HG02678 (cell line): ENCODE results near the gene NUCKS1.

Source experiments
- ATAC-seq: cut with Tn5 transposase; IDR thresholded peaks from one replicate; pipeline ENCODE4 v1.9.1; 2021; ENCODE audit warnings: mild to moderate bottlenecking, moderate library complexity; ENCODE audit not compliant: unreplicated experiment

NUCKS1 gene

DNA sequence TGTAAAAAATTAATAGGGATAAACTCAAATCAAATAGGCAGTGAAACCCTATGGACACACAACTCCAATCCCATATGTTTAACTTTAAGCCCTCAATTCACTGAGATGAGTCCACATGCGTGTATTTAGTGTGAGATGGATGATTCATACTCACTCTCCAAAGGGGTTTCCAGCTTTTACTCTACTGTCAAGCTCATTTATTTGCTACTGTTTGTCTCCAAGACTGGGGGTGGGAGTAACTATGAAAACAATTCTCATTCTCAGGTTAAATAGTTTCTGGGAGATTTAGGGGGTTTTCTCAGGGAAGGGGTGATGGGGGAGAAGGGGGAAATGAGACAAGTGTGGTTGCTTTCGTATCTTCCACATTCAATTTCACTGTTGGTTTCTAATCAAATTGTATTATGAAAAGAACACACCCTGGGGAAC, 22.6 kb upstream of the NUCKS1 start:
- no peak for ATAC-seq

DNA sequence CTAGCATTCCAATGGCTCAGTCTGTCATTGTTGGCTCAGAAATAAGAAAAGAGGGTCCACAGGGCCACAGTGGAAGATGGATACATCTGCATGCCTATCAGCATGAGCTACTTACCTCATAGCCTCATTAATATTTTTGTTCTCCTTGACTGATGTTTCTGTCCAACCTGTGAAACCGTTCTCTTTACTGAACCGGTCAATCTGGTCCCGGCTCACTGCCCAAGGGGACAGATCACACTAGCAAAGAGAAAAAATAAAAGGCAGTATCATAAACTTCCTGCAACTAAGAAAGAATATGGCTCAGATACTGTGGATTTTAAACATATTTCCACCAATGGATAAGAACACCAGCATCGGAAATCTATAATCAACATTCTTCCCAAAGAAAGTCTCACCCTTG, 20.6 kb upstream of the NUCKS1 start:
- ATAC-seq = no peak

DNA sequence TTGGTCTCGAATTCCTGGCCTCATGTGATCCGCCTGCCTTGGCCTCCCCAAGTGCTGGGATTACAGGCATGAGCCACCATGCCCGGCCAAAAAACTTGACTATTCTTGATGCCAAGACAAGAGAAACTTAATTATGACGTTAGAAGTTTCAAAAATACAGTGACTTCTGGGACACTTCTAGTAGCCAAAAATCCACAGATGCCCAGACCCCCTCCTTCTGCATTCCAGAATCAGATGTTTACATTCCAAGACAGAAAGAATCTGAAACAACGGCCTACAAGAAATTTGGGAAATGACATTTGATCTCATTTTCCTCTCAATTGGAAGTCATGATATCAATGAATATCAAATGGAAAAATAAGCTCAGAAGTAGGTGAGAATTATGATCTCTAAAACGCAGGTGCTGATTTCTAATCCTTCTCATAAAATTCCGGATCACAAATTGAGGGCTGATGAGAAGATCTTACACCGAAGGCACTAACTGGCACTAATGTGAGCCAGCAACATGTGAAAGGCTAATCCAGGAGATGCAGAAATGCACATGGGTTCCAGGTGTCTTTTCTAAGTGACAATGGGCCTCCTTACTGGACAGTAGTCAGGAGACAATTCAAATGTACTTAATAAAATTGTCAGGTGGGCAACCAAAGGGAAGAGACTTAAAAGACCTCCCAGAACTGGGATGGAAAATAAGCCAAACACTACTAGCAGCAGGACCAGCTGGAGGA, 19.8 kb upstream of the NUCKS1 start:
- ATAC-seq = no peak

DNA sequence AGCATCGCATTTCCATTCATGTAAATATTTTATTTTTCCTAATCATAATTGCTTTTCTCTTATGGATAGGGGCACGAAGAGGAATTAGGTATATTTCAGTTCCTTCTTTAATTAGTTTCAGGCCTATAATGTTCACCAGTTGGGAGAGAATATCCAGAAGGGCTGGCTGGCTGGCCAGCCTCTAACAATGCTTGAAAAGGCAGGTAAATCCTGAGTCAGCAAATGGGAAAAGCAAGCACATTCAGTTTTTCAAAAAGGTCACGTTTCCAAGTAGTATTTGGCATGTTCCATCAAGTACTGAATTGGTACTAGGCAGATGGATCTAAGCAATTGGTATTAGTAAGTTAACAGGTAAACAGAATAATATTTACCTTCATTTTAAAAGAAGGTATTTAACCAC, 17.3 kb upstream of the NUCKS1 start:
- ATAC-seq = no peak

DNA sequence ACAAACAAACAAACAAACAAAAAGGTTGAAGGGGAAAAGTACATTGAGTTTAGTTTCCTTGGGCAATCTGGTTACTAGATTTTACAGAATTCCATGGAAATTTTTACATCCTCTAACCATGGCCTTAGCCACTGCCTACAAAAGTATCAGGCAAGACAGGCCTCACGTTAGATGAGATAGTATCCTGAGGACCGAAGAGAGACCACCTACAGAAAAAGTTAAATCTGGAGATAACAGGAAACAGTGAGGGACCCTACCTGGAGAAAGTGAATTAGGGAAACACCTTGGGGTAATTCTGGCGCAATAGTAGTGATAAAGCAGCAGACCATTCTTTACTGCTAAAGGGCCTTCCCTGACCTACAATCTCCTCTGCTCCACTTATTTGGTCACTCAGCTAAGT, 16.6 kb upstream of the NUCKS1 start:
- no peak for ATAC-seq

DNA sequence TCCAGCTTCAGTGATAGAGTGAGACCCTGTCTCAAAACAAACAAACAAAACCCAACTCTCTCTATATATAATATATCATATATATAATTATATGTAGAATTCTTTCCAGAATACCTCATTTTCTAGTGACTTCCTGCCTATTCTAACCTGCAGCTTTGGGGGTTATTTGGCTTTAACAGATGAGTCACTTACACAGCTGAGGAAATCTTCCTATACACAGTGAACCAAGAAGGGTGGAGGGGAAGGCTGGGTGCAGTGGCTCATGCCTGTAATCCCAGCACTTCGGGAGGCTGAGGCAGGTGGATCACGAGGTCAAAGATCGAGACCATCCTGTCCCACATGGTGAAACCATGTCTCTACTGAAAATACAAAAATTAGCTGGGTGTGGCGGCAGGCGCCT, 16.1 kb upstream of the NUCKS1 start:
- no peak for ATAC-seq

DNA sequence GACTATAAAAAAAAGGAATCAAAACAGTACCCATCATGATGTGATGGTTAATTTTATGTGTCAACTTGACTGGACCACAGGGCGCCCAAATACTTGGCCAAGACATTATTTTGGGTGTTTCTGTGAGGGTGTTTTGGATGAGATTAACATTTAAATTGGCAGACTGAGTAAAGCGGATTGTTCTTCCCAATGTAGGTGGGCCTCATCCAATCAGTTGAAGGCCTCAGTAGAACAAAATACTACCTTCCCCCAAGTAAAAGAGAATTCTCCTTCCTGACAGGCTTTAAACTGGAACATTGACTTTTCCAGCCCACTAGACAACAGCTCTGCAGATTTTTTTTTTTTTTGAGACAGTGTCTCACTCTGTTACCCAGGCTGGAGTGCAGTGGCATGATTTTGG, 14.6 kb upstream of the NUCKS1 start:
- ATAC-seq = no peak

DNA sequence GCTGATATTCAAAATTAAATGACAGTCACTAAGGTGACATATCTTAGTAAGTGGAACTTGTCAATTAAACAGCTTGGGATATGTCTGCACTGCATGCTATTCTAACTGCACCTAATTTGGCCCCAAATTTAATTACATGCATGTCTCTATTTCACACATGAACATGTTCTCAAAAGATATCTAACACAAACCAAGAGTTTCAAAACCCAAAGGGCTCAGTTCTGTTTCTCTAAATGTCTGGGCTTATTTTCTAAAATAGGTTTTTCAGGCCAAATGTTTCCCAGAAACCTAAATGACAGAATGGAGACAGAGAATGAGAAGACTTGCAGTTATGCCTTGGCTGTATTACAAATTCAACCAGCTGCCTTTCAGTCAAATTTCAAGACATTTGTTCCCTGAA, 14.0 kb upstream of the NUCKS1 start:
- ATAC-seq = no peak

DNA sequence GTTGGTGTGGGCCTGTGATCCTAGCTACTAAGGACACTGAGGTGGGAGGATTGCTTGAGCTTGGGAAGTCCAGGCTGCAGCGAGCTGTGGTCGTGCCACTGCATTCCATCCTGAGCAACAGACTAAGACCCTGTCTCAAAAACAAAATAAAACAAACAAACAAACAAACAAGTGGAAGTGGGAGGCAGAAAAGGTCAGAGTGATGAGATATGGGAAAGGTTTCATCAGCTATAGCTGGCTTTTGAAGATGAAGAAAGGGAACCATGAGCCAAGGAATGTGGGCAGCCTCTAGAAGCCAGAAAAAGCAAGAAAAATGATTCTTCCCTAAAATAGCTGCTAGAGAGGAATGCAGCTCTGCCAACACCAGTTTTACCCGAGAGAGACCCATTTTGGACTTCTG, 10.6 kb upstream of the NUCKS1 start:
- no peak for ATAC-seq

DNA sequence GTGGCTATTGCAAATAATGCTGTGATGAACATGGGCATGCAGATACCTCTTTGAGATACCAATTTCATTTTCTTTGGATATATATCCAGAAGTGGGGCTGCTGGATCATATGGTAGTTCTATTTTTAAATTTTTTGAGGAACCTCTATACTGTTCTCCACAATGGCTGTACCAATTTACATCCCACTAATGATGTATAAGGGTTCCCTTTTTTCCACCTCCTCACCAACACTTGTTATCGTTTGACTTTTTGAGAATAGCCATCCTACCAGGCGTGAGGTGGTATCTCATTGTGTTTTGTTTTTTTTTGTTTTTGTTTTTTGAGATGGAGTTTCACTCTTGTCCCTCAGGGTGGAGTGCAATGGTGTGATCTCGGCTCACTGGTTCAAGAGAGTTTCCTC, 6.6 kb upstream of the NUCKS1 start:
- ATAC-seq = no peak

DNA sequence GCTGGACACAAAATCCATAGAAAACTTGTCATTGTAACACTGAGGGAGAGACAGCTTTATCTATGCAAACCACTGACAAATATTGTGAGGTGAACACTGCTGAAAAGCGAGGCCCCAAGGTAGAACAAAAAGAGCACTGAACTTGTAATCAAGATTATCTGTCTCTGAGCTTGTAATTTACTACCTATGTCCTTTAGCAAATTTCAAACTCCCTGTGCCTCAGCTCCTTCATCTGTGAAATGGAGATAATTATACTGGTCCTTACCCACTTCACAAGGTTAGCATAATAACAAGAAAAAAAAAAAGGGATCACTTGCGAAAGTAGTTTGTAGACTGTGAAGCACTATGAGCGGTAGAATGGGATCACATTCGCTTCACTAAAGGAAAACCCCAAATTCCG, 4.9 kb upstream of the NUCKS1 start:
- ATAC-seq = no peak

DNA sequence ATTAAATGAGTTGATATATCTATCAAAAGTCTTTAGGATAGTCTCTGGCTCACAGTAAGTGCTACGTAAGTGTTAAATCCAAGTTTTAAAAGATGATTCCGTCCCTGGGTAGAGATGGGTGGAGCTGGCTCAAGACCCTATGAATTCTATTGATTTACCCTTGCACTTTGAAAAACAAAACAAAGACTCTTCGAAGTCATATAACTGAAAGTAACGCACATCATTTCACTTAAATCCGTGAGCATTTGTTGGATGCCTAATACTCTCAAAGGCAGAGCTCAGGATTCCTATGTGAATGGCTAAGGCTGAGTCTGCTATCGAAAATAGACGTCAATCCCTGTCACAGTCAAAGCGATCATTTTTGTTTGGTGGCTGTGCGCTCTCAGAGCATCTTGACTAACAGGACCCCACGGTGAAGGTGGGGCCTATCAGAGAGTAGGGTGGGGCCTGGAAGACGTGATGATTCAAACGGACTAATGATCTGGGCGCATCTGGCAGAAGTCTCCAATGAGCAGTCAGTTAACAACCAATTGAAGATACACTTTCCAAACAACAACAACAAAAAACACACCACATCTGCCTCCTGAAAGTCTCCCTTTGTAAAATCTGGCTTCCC, 1.2 kb upstream of the NUCKS1 start:
- no peak for ATAC-seq

DNA sequence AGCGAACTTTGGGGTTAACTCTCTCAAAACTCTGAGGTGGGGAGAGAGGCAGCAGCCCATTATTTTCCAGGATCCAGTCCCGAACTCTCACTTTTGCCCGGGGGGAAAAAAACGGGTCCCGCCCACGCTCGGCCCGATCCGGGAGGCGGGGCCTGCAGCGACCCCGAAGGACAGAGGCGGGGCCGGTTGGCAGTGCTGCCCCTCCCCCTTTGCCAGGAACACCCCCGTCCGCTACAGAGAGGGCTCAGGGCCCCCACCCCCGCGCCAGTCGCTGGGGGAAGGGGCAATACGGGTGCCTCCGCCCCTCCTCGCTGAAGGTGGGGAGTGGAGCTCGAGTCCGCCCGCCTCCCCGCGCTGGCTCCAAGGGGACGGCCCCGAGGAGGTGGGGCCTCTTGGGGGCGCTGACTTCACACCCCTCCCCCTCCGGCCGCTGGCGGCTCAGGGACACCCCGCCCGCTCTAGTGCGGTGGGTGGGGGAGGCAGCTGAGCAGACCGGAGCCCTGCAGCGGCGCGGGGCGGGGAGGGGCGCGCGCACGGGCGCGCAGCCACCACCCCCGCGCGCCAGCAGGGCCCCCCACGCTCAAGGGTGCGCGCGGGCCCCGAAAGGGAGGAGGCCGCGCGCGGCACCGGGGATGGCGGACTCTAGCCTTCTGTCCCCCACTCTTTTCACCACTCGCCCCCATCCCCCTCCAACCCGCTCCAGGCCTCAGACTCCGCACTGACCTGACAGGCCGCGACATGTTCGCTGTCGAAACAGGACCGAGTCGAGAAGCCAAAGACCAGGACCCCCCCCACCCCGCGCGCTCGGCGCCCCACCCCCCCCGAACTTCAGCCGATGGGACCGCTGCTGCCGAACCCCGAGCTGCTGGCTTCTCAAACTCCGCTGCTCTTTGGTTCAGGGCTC, 496 bp downstream of the NUCKS1 start:
- peak; percentile 75 for ATAC-seq

DNA sequence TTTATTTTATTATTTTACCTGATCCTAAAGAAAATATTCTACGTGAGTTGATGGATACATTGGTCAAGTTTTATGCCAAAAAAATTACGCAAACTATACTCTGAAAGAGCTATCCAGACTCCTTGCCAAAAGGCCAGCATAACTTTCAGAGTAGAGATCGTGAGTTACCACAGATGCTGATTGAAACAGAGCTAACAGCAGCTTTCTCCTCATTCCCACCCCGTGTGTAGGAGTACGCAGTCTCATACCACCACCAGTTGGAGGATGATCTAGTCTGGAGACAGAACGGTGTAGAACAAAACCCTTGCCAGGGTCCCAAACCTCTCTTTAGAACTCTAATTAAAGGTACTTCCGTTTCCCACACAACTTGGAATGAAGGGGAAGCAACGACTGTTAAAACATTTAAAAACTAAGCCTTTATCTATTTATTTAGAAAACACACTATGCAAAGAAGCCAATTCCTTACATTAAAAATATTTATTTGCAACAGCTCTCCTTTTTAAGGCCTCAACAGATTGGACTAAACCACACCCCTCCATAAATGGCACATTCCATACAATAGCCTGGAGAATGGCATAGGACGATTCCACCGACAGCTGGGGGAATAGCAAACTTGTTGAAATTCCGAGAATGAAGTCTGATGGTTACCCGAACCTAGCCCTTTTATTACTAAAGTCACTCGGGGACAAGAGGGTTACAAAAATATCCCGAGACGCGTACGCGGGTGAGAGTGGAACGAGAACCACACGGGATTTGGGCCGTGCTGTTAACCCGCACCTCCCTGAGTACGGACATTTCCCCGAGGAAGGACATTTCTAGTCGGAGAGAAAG, 1.4 kb downstream of the NUCKS1 start:
- ATAC-seq = peak; percentile 9

DNA sequence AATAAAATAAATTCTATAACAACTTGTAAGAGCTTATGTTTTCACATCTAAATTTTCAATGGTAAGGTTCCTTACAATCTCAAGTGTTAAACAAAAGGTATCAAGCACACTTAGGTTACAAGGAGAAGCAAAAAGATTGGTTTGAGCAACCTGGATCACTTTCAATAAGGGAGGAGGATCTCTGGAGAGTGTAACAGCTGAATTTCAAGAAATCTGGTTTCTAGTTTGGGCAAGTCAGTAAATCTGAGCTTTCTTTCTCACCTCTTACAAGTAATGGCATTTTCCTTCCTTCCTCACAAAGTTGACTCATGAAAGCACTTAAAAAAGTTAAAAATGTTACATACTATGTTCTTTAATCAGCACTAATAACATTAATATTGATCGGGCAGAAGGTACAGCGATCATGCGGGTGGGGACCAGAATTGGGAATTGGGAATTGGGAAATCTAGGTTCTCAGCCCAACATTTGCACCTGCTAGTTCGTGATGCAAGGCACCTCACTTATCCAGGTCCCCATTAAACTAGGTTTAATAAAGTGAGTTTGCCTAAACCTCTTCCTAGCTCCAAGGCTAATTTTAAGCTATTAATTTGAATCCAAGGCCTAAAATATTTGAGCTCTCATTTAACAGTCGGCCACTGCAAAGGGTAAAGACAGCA, 3.1 kb downstream of the NUCKS1 start:
- no peak for ATAC-seq

DNA sequence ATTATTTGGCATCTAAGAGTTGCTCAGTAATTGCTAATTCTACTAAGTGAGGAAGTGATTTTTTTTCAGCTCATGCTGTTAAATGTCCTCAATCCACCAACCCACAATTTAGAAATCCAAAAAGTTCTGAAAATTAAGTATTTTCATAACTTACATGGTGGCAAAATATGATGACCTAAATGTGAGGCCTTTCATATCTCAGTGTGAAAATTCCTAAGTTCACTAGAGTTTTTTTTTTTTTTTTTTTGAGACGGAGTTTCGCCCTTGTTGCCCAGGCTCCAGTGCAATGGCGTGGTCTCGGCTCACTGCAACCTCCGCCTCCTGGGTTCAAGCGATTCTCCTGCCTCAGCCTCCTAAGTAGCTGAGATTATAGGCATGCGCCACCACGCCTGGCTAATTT, 5.6 kb downstream of the NUCKS1 start:
- ATAC-seq = no peak

DNA sequence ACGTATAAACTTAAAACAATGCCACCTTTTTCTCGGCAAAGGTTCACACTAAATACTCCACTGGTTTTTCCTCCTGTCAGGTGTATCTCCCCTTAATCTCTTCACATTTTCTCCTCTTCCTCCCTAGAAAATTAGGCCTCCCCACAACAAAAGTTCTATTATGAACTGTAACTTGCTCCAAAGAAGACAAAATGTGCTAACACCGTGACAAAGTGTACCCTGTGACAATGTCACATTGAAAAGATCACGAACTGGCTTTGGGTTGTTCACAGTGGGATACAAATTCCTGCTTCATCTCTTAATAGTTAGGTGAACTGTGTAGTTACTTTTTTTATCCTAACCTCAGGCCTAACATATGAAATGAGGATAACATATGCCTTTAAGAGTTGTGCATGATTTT, 6.0 kb downstream of the NUCKS1 start:
- ATAC-seq = no peak

DNA sequence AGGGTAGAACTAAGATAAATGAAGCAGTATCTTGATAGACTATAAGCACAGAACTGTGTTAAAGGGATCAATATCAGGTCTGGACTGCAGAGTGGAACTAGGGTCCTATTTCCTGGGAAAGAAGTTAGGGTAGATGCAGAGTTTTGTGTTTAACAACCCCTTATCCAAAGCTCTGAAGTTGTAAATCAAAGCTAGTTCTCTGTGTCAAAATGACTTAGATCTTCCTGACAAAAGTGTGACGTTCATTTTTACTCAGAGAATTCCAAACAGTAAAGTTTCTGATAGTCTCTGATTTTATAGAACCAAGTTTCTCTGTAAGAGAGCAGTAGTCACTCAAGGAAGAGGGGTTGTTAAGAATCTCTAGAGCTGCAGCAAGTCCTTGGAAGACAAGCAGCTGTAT, 8.3 kb downstream of the NUCKS1 start:
- no peak for ATAC-seq

DNA sequence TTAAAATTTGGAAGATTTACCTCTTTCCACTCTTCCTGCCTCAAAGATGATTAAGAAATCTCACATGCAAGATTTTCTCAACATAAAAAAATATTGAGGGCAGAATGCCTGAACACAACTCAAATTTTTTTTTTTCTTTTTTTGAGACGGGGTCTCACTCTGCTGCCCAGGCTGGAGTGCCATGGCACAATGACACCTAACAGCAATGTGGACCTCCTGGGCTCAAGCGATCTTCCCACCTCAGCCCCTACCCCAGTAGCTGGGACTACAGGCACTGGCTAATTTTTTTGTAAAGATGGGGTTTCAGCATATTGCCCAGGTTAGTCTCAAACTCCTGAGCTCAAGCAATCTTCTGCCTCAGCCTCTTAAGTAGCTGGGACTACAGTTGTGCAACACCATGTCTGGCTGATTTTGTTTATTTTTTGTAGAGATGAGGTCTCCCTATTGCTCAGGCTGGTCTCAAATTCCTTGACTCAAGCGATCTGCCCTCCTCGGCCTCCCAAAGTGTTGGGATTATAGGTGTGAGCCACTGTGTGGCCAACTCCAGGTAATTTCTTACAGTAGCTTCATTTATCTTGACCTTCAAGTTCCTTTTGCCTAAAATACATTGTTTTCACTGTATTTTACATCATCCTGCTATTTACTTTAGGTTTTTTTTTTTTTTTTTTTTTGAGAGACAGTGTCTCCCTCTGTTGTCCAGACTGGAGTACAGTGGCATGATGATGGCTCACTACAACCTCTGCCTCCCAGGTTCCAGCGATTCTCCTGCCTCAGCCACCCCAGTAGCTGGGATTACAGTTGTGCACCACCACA, 10.4 kb downstream of the NUCKS1 start:
- no peak for ATAC-seq

DNA sequence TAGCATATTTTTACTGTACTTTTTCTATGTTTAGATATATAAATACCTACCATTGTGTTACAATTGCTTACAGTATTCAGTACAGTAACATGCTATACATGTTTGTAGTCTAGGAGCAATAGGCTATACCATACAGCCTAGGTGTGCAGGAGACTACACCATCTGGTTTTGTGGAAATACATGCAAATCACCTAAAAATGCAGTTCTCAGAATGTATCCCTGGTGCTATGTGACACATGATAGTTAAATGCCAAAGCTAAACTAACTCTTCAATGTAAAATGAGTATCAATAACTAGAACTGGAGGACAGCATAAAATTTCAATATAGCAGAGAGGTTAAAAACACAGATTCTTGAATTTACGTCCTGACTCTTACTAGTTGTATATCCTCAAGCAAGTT, 14.8 kb downstream of the NUCKS1 start:
- ATAC-seq = no peak
